RCC 7860 (cell line): ENCODE measurements around the gene C22orf31.

ENCODE experiments used
- DNase-seq: peaks from one replicate; pipeline ENCODE4 v3.0.0-alpha.2; 2015; ENCODE audit warnings: low spot score
- FAIRE-seq: peaks from 2 replicates; lab custom pipeline; 2012; peaks lifted over from hg19 to GRCh38; lab: Jason Lieb, UNC

C22orf31 gene

GRCh38 chr22:29081517-29082236 lies 20.0 kb upstream of the C22orf31 start:
- FAIRE-seq (no peak), DNase-seq (no peak)

GRCh38 chr22:29080106-29080975 lies 18.7 kb upstream of the C22orf31 start:
- FAIRE-seq, result no peak
- no peak for DNase-seq

- no peak for FAIRE-seq
Measured at GRCh38 chr22:29079218-29079901, 17.7 kb upstream of the C22orf31 start.

GRCh38 chr22:29078869-29079207 lies 17.2 kb upstream of the C22orf31 start:
- FAIRE-seq, result no peak
- no peak for DNase-seq

More at GRCh38 chr22:29079218-29079901, 17.7 kb upstream of the C22orf31 start:
- no peak for DNase-seq

GRCh38 chr22:29078036-29078868 lies 16.6 kb upstream of the C22orf31 start:
- FAIRE-seq (no peak), DNase-seq (no peak)

- no peak for DNase-seq
- no peak for FAIRE-seq
Measured at GRCh38 chr22:29074276-29074772, 12.7 kb upstream of the C22orf31 start.

GRCh38 chr22:29073618-29074275 lies 12.1 kb upstream of the C22orf31 start:
- DNase-seq (no peak), FAIRE-seq (no peak)

GRCh38 chr22:29072979-29073617 lies 11.5 kb upstream of the C22orf31 start, which contains the start of gene KREMEN1:
Gene KREMEN1 (plus strand): TSS chr22:29073035. CDS start chr22:29073131, 96 bp downstream.
- FAIRE-seq, result no peak
- no peak for DNase-seq

GRCh38 chr22:29072193-29072978 lies 10.8 kb upstream of the C22orf31 start:
- no peak for FAIRE-seq
- peak; percentile 40 for DNase-seq

- FAIRE-seq (no peak), DNase-seq (no peak)
Measured at GRCh38 chr22:29071261-29072045, 9.8 kb upstream of the C22orf31 start.

- no peak for FAIRE-seq
- DNase-seq, result no peak
Measured at GRCh38 chr22:29070490-29070889, 8.9 kb upstream of the C22orf31 start.

- DNase-seq, result no peak
- no peak for FAIRE-seq
Measured at GRCh38 chr22:29069463-29069862, 7.8 kb upstream of the C22orf31 start.

- FAIRE-seq (no peak), DNase-seq (no peak)
Measured at GRCh38 chr22:29065468-29066190, 4.0 kb upstream of the C22orf31 start.

- DNase-seq, result no peak
- FAIRE-seq, result no peak
Measured at GRCh38 chr22:29062286-29062821, 723 bp upstream of the C22orf31 start.

GRCh38 chr22:29060931-29061330 lies 700 bp downstream of the C22orf31 start:
- no peak for DNase-seq
- no peak for FAIRE-seq

GRCh38 chr22:29060251-29060869 lies 1.3 kb downstream of the C22orf31 start:
- no peak for DNase-seq
- no peak for FAIRE-seq
